NCI-H69 (cell line): ENCODE data around the gene DGCR2.
"Not testable (repeated sequence)": the region's sequence is repeated elsewhere in the genome, so short reads cannot be mapped to it uniquely, and the experiment has no call there.

Source experiments
- DNase-seq: peaks from one replicate; lab custom pipeline; 2025; lab: John Stamatoyannopoulos, UW

The DGCR2 gene

DNA sequence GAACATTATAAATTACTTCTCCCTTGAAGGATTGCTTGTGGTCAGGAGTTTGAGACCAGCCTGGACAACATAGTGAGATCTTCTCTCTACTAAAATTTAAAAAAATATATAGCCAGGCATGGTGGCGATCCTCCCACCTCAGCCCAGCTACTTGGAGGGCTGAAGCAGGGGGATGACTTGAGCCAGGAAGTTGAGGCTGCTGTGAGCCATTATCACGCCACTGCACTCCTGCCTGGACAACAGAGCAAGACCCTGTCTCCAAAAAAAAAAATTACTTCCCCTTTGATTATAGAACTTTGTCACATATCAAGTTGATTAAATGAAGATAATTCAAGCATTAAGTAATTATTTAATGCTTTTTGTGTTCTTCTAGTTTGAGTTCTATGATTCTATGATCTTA, 121.0 kb downstream of the DGCR2 start:
- no peak for DNase-seq

GRCh38 chr22:19000106-19000505, 122.1 kb downstream of the DGCR2 start:
- DNase-seq, result not testable (repeated sequence)

DNA sequence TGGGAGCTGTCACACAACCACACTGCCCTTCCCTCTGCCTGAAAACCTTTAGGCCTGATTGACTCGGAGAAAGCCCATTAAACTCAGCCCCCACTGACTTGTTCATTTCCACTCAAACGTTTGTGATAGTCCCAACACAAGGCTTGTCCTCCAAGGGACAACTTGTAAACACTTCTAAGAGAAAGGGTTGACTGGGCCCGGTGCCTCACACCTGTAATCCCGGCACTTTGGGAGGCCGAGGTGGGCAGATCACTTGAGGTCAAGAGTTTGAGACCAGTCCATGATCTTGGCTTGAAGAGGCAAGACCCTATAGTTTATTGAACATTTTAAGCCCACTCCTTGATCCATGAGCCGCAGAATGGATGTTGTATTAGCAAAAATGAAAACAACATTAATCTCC, 122.8 kb downstream of the DGCR2 start:
- DNase-seq, result no peak

- no peak for DNase-seq
Measured at GRCh38 chr22:18999008-18999407, 123.2 kb downstream of the DGCR2 start.

GRCh38 chr22:18997925-18998315, 124.3 kb downstream of the DGCR2 start:
- DNase-seq, result peak; percentile 56

DNA sequence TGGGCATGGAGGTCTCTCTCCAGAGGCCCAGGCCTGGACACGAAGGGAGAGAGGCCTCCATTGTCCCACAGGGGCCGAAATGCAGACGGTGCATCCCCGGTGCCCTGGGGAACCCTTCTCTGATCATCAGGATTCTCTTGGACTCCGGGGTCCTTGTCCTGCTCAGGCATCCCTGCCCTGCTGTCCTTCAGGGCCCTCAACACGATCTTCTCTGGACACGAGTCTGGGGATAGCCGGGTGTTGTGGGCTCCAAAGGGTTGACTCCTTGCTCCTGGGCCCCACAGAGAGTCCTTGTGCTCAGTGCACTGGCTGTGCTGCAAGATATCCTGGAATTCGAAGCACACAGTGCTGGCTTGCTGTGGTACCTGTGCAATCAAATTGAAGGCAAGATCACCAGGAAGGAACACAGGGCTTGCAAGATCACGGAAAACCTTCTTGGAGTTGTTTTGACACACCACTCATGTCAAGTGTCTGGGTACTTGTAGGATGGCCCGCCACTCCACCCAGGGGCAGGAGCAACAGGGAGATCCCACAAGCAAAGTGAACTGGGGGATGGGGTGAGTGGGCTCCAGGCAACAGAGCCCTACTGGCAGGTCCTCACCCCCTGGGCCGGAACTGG, 124.8 kb downstream of the DGCR2 start:
- no peak for DNase-seq

DNA sequence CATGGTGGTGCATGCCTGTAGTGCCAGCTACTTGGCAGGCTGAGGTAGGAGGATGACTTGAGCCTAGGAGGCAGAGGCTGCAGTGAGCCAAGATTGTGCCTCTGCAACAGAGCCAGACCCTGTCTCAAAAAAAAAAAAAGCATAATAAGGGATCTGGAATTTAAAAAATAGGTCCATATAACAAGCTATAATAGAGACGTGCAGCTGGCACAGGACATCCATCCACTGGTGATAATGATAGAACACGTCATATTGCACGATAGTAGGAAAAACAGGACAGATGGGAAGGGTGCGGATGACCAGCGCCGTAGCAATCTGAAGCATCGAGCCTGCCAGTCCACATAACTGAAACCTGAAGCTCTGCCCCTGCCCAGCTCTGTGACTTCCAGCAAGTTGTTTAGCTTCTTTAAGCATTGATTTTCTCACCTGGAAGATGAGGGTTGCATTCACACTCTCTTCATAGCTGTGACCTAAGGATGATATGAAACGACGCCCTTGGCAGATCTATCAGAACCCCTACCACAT, 125.8 kb downstream of the DGCR2 start:
- no peak for DNase-seq

DNA sequence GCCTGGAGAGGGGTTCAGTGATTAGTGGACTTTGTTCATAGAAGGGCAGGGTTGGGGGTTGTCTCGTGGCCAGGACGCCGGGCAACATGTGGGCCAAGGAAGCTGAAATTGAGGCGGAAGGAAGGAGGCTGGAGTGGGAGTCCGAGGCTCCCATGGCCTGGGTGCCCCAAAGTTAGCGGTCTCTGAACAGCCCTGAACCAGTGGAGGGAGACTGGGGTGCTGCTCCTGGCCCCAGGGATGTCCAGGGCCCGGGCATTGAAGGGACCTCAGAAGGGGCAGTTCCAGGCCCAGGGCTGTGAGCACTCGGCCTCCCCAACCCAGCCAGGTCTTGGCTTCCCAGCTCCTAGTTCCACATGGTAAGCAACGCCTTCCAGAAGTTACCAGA, 126.9 kb downstream of the DGCR2 start:
- no peak for DNase-seq

GRCh38 chr22:18994701-18995326, 127.4 kb downstream of the DGCR2 start:
- no peak for DNase-seq

GRCh38 chr22:18994056-18994455, 128.2 kb downstream of the DGCR2 start:
- DNase-seq, result no peak

GRCh38 chr22:18992543-18993198, 129.5 kb downstream of the DGCR2 start:
- no peak for DNase-seq

DNA sequence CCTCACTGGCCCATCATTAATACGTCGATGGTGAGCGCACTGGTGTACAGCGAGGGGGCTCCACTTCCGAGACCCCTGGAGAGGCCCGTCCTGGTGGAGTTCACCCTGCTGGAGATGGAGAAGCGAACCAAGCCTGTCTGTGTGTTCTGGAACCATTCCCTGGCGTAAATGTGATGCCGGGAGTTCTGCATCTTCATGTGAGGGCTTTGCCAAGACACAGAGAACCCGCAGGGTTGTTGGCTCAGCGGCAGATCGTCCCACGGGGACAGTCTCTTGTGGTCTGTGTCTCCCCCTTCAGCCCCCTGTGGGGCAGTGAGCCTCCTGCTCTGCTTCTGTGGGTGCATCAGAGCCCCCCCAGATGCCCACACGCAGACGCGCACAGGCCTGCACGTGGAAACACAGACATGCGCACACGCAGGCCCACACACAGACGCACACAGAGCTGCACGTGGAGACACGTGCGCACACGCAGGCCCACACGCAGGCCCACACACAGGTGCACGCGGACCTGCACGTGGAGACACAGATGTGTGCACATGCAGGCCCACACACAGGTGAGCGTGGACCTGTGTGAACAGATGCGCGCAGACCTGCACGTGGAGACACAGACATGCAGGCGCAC, 130.3 kb downstream of the DGCR2 start:
- no peak for DNase-seq

DNA sequence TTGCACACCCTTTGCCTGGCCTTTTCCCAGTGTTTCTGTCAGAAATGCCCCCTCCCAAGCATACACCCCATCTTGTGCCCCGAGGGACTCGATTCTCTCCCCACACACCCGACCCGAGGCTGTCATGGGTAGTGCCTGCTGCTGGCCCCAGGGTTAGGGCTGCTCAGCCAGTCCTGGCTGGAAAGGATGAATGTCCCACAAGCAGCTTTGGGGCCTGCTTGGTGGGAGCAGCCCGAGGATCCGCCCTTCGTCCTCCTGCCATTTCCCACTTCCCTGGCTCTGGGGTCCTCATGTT, 131.1 kb downstream of the DGCR2 start:
- no peak for DNase-seq

- DNase-seq, result no peak
Measured at GRCh38 chr22:18990355-18991137, 131.7 kb downstream of the DGCR2 start.

DNA sequence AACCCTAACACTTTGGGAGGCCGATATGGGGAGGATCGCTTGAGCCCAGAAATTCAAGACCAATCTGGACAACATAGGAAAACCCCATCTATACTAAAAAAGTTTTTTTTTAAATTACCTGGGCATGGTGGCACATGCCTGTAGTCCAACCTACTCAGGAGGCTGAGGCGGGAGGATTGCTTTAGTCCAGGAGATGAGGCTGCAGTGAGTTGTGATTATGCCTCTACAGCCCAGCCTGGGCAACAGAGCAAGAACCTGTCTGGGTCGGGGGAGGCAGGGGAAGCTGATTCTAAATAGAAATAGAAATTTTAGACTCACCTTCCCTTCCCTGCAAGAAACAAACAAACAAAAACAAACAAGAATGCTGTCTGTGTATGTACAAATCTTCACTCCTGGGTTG, 133.3 kb downstream of the DGCR2 start:
- no peak for DNase-seq

DNA sequence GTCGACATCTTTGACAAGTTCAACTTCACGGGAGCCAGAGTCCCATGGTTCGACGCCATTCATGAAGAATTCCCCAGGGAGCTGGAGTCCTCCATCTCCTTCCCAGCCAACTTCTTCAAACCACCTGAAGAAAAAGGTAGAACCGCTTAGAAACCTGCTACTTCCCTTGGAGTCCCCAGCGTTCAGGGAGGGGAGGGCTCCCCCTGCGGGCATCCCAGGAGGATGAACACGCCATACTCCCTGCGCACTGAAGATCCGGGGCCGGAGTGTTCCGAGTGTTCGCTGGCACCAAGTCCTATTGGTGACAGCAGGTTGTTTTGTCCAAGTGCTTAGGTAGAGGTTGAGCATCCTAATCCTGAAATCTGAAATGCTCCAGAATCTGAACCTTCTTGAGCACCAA, 134.4 kb downstream of the DGCR2 start:
- peak; percentile 73 for DNase-seq

DNA sequence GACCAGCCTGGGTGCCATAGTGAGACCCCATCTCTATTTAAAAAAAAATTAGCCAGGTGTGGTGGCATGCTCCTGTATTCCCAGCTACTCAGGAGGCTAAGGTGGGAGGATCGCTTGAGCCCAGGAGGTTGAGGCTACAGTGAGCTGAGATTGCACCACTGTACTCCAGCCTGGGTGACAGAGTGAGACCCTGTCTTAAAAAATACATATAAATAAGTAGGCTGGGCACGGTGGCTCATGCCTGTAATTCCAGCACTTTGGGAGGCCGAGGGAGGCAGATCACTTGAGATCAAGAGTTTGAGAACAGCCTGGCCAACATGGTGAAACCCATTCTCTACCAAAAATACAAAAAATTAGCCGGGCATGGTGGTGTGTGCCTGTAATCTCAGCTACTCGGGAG, 135.1 kb downstream of the DGCR2 start:
- not testable (repeated sequence) for DNase-seq
